GM18520 (cell line): Measurements from ENCODE around the gene GPR52.
"Not testable (repeated sequence)": the region's sequence is repeated elsewhere in the genome, so short reads cannot be mapped to it uniquely, and the experiment has no call there.

ENCODE experiments used
- ATAC-seq: cut with Tn5 transposase; IDR thresholded peaks from one replicate; pipeline ENCODE4 v1.9.1; 2021; ENCODE audit not compliant: unreplicated experiment

The GPR52 gene

GRCh38 chr1:174447866-174448530 is at the start of gene GPR52:
TSS of gene GPR52 (plus strand) at chr1:174447964. CDS start at chr1:174448112, 148 bp downstream.
- ATAC-seq, result no peak

GRCh38 chr1:174398246-174398645 is 49.5 kb upstream of the GPR52 start:
- ATAC-seq, result no peak

GRCh38 chr1:174399211-174399610 is 48.6 kb upstream of the GPR52 start:
- ATAC-seq, result no peak

GRCh38 chr1:174401075-174401474 is 46.7 kb upstream of the GPR52 start:
- ATAC-seq, result no peak

GRCh38 chr1:174405219-174405618 is 42.5 kb upstream of the GPR52 start:
- ATAC-seq, result no peak

- ATAC-seq, result no peak
These were observed 41.3 kb upstream of the GPR52 start for GRCh38 chr1:174406421-174406820.

- no peak for ATAC-seq
These were observed 40.1 kb upstream of the GPR52 start for GRCh38 chr1:174407665-174408064.

- no peak for ATAC-seq
These were observed 39.6 kb upstream of the GPR52 start for GRCh38 chr1:174408146-174408545.

- not testable (repeated sequence) for ATAC-seq
These were observed 38.0 kb upstream of the GPR52 start for GRCh38 chr1:174409801-174410200.

GRCh38 chr1:174413632-174414031 is 34.1 kb upstream of the GPR52 start:
- no peak for ATAC-seq

GRCh38 chr1:174414203-174414602 is 33.6 kb upstream of the GPR52 start:
- ATAC-seq, result no peak

GRCh38 chr1:174415506-174415905 is 32.3 kb upstream of the GPR52 start:
- ATAC-seq, result no peak

- ATAC-seq, result no peak
These were observed 29.8 kb upstream of the GPR52 start for GRCh38 chr1:174417921-174418320.

GRCh38 chr1:174425121-174425520 is 22.6 kb upstream of the GPR52 start:
- no peak for ATAC-seq

- ATAC-seq, result no peak
These were observed 21.6 kb upstream of the GPR52 start for GRCh38 chr1:174426153-174426552.

- ATAC-seq, result no peak
These were observed 19.7 kb upstream of the GPR52 start for GRCh38 chr1:174428033-174428432.

- ATAC-seq, result no peak
These were observed 19.0 kb upstream of the GPR52 start for GRCh38 chr1:174428739-174429138.

GRCh38 chr1:174433451-174433850 is 14.3 kb upstream of the GPR52 start:
- ATAC-seq, result no peak

GRCh38 chr1:174445351-174445750 is 2.4 kb upstream of the GPR52 start:
- no peak for ATAC-seq

GRCh38 chr1:174445817-174446216 is 1.9 kb upstream of the GPR52 start:
- ATAC-seq, result no peak

- ATAC-seq, result no peak
These were observed 743 bp downstream of the GPR52 start for GRCh38 chr1:174448531-174448883.

- ATAC-seq, result no peak
These were observed 1.2 kb downstream of the GPR52 start for GRCh38 chr1:174448974-174449373.

- no peak for ATAC-seq
These were observed 3.6 kb downstream of the GPR52 start for GRCh38 chr1:174451408-174451807.
